K562 (cell line): ENCODE data around the gene HOXB7. TPM values are rescaled to one million over a fixed set of nuclear protein-coding genes. Genes with fewer than 3 reads are reported as not detected.

ENCODE experiments used
- ATAC-seq: fragments of 200-7000 bp; cut with Tn5 transposase; 3 replicates; pipeline ENCODE4 v1.9.1; 2020; ENCODE audit warnings: moderate library complexity
- BruUV-seq: library from RNA; stranded (reverse); fragments of 400-500 nt; replicated peaks from 2 replicates; lab custom pipeline; 2021; lab: Mats Ljungman, UMichigan
- CTCF ChIA-PET: fragments of 300-600 bp; formaldehyde crosslinking; extraction: SDS; loops from one replicate; lab custom pipeline; 2021; ENCODE audit warnings: low intra/inter-chr PET ratio; lab: Yijun Ruan, JAX
- POLR2A ChIA-PET: fragments of 300-600, 350-650 bp; sonication (Branson Sonifier 250); formaldehyde crosslinking; extraction: SDS; loops from one replicate; lab custom pipeline; 2021; ENCODE audit warnings: antibody characterized with exemption, inconsistent platforms; lab: Yijun Ruan, JAX
- DNase-seq, 4 experiments: peaks; one replicate each; pipeline versions ENCODE4 v3.0.0 to v3.0.0-alpha.2; 2011 to 2018; ENCODE audit warnings: low spot score in 3 of 4, mixed read lengths in 3 of 4; ENCODE audit errors: extremely low read depth in 1 of 4
- FAIRE-seq: peaks from 2 replicates; lab custom pipeline; 2011; peaks lifted over from hg19 to GRCh38; lab: Jason Lieb, UNC
- H2AFZ ChIP-seq: 2 replicates; pipeline ENCODE4 v1.6.0; 2011; ENCODE audit warnings: low read depth, low read length, control low read depth, inconsistent platforms
- H3K27ac ChIP-seq: fragments of 200-600 bp; 3 replicates; pipeline ENCODE4 v1.8.0; 2011; ENCODE audit warnings: low read depth, mild to moderate bottlenecking, control low read depth, inconsistent platforms, low read length, moderate library complexity, mixed read lengths; ENCODE audit errors: extremely low read depth
- H3K27me3 ChIP-seq, 2 experiments: fragments of 300-600 bp in 1 of 2; 2 replicates in 1 of 2; 3 replicates in 1 of 2; pipeline versions ENCODE4 v1.6.0 to v1.8.0; 2011; ENCODE audit warnings: inconsistent platforms in 2 of 2, low read length in 2 of 2, mild to moderate bottlenecking in 1 of 2, mixed read lengths in 1 of 2, moderate library complexity in 1 of 2; ENCODE audit not compliant: control insufficient read depth in 2 of 2, insufficient read depth in 2 of 2
- H3K36me3 ChIP-seq: fragments of 300-600 bp; 3 replicates; pipeline ENCODE4 v1.8.0; 2011; ENCODE audit warnings: mild to moderate bottlenecking, low read length, inconsistent platforms; ENCODE audit not compliant: control insufficient read depth, insufficient read depth
- H3K4me1 ChIP-seq, 2 experiments: fragments of 200-600 bp in 1 of 2; replicated peaks in 1 of 2; 2 replicates in 1 of 2; 3 replicates in 1 of 2; pipeline versions ENCODE4 v1.5.1 to v1.8.0; 2011; ENCODE audit warnings: inconsistent platforms in 2 of 2, low read length in 2 of 2, mild to moderate bottlenecking in 1 of 2, mixed read lengths in 1 of 2, moderate library complexity in 1 of 2; ENCODE audit not compliant: control insufficient read depth in 2 of 2, insufficient read depth in 2 of 2
- H3K4me2 ChIP-seq: 2 replicates; pipeline ENCODE4 v1.6.1; 2011; ENCODE audit warnings: low read length, control low read depth, inconsistent platforms, mixed read lengths; ENCODE audit not compliant: insufficient read depth
- H3K4me3 ChIP-seq: fragments of 200-600 bp; sonication (generic), shearing (Covaris generic); 2 replicates; pipeline ENCODE4 v1.5.1; 2016; ENCODE audit warnings: control low read depth, inconsistent platforms
- H3K79me2 ChIP-seq: fragments of 200-600 bp; 3 replicates; pipeline ENCODE4 v1.8.0; 2011; ENCODE audit warnings: low read length, inconsistent platforms; ENCODE audit not compliant: control insufficient read depth, insufficient read depth
- H3K9ac ChIP-seq, 2 experiments: 2 replicates each; pipeline versions ENCODE4 v1.6.0 to v1.6.1; 2011; ENCODE audit warnings: low read depth in 2 of 2, low read length in 2 of 2, control low read depth in 1 of 2, inconsistent platforms in 1 of 2, mild to moderate bottlenecking in 1 of 2, mixed read lengths in 1 of 2; ENCODE audit not compliant: insufficient read depth in 1 of 2
- H3K9me1 ChIP-seq: one replicate; pipeline ENCODE4 v1.6.0; 2011; ENCODE audit warnings: inconsistent platforms, mild to moderate bottlenecking, low read length, moderate library complexity; ENCODE audit not compliant: control insufficient read depth, insufficient read depth
- H3K9me3 ChIP-seq: replicated peaks from 2 replicates; pipeline ENCODE4 v1.5.1; 2011; ENCODE audit warnings: low read depth, low read length, inconsistent platforms; ENCODE audit not compliant: control insufficient read depth, insufficient read depth
- H4K20me1 ChIP-seq: replicated peaks from 2 replicates; pipeline ENCODE4 v1.6.1; 2011; ENCODE audit warnings: low read length, inconsistent platforms, mixed read lengths; ENCODE audit not compliant: control insufficient read depth, insufficient read depth
- ATF7 ChIP-seq: fragments of 450-650 bp; IDR thresholded peaks from 2 replicates; pipeline ENCODE4 v1.7.1; 2014; ENCODE audit warnings: mild to moderate bottlenecking, moderate library complexity
- C11orf30 ChIP-seq: fragments of 450-650 bp; IDR thresholded peaks from 2 replicates; pipeline ENCODE4 v1.6.1; 2016; ENCODE audit warnings: low read depth, mild to moderate bottlenecking
- CXXC5 ChIP-seq: fragments of 250-450 bp; sonication (Bioruptor Pico); IDR thresholded peaks from 2 replicates; pipeline ENCODE4 v1.8.0; 2022; ENCODE audit warnings: inconsistent platforms, mild to moderate bottlenecking, moderate library complexity
- GATAD2A ChIP-seq: fragments of 450-650 bp; IDR thresholded peaks from 2 replicates; pipeline ENCODE4 v1.6.1; 2017
- KLF16 ChIP-seq: IDR thresholded peaks from 2 replicates; pipeline ENCODE4 v1.6.1; 2016; ENCODE audit warnings: antibody characterized with exemption
- MEF2D ChIP-seq: conservative IDR thresholded peaks from 2 replicates; pipeline ENCODE4 v1.6.1; 2016; ENCODE audit warnings: low read depth, missing genetic modification characterization, missing compliant biosample characterization
- SMC3 ChIP-seq: conservative IDR thresholded peaks from 2 replicates; pipeline ENCODE4 v1.6.1; 2011; ENCODE audit warnings: low read depth, low read length, improper control_type of control experiment; ENCODE audit not compliant: insufficient read depth
- TOE1 ChIP-seq, 2 experiments: fragments of 450-650 bp in 1 of 2; sonication (generic) in 1 of 2; formaldehyde crosslinking in 1 of 2; IDR thresholded peaks; 2 replicates each; pipeline versions ENCODE4 v1.7.1 to v1.8.0; 2016 to 2022; ENCODE audit warnings: borderline replicate concordance in 2 of 2, mild to moderate bottlenecking in 2 of 2, antibody characterized with exemption in 1 of 2, inconsistent platforms in 1 of 2, low read depth in 1 of 2, missing genetic modification reagents in 1 of 2, moderate library complexity in 1 of 2
- U2AF1 ChIP-seq: fragments of 200-400 bp; formaldehyde crosslinking; optimal IDR thresholded peaks from 2 replicates; pipeline ENCODE3; 2017; ENCODE audit warnings: mild to moderate bottlenecking, low read depth, low read length, moderate library complexity
- YY1 ChIP-seq, 3 experiments: IDR thresholded peaks; 2 replicates each; pipeline ENCODE4 v1.6.1; 2011; ENCODE audit warnings: low read length in 2 of 3, mild to moderate bottlenecking in 2 of 3, moderate library complexity in 2 of 3, borderline replicate concordance in 1 of 3, control low read depth in 1 of 3, low read depth in 1 of 3; ENCODE audit not compliant: insufficient read depth in 3 of 3, insufficient replicate concordance in 2 of 3, control insufficient read depth in 1 of 3, insufficient read length in 1 of 3; ENCODE audit errors: extremely low read depth in 1 of 3
- ZNF764 ChIP-seq: fragments of 250-450 bp; sonication (Bioruptor Pico); IDR thresholded peaks from 2 replicates; pipeline ENCODE4 v1.4.0; 2020; ENCODE audit warnings: low read depth, mild to moderate bottlenecking, moderate library complexity
- WGBS: fragments of 100-300 bp; shearing (Covaris generic); methylation state at CpG from one replicate; pipeline ENCODE4 v1.1.6; 2016; ENCODE audit warnings: low coverage, mixed read lengths; ENCODE audit not compliant: insufficient coverage; ENCODE audit errors: missing lambda C conversion rate; 5-methylcytosine and 5-hydroxymethylcytosine counted together
- in situ Hi-C: fragments of 300-500 bp; cut with MboI; formaldehyde crosslinking; loops from 4 replicates; pipeline ENCODE4 v1.15.0; 2018; ENCODE audit warnings: inconsistent platforms, mixed read lengths
- intact Hi-C: fragments of 100-400 bp; cut with micrococcal nuclease; formaldehyde crosslinking; loops from 2 replicates; pipeline ENCODE4 v1.14.2; 2022
- polyA plus RNA-seq, 8 experiments: library from polyadenylated mRNA; depleted of rRNA in 4 of 8; stranded (reverse) in 5 of 8; unstranded in 3 of 8; fragments of >200 nt; fragmentation: Nextera tagmentation in 2 of 8; fragmentation: Illumina TruSeq in 1 of 8; extraction: Ambion mirVana in 2 of 8; extraction: Trizol in 1 of 8; gene quantifications; 2 replicates each; pipeline versions ENCODE4 v1.2.1 to v1.2.3, GENCODE V29; 2011 to 2014; ENCODE audit warnings: inconsistent platforms in 1 of 8, missing spikeins in 1 of 8
- total RNA-seq, 7 experiments: library from RNA; depleted of rRNA in 6 of 7; stranded (reverse); fragments of >200 nt in 6 of 7; fragmentation: Illumina TruSeq in 2 of 7; extraction: Trizol in 2 of 7; gene quantifications; 2 replicates each; pipeline versions ENCODE4 v1.2.1 to v1.2.3, GENCODE V29; 2011 to 2021; ENCODE audit warnings: low replicate concordance in 1 of 7
- TF ChIP-seq, protein P1 (sequence below), 2 experiments: fragments of 450-650 bp; conservative IDR thresholded peaks; 2 replicates each; pipeline ENCODE4 v1.6.1; 2017; ENCODE audit warnings: mild to moderate bottlenecking in 2 of 2, moderate library complexity in 2 of 2
- TF ChIP-seq, protein P2 (sequence below): sonication (generic); IDR thresholded peaks from 2 replicates; pipeline ENCODE4 v1.6.1; 2016
- TF ChIP-seq, protein P3 (sequence below): sonication (generic); formaldehyde crosslinking; IDR thresholded peaks from 2 replicates; pipeline ENCODE4 v1.8.1; 2023; ENCODE audit warnings: mild to moderate bottlenecking, missing genetic modification reagents, moderate library complexity

HOXB7 gene
- total and polyA plus RNA-seq, 9 of the 15 experiments (the other 6 are each of a cell fraction or from before 2014, with no cell fraction given) = 5.5 to 16.7 (median 8.3) TPM

DNA sequence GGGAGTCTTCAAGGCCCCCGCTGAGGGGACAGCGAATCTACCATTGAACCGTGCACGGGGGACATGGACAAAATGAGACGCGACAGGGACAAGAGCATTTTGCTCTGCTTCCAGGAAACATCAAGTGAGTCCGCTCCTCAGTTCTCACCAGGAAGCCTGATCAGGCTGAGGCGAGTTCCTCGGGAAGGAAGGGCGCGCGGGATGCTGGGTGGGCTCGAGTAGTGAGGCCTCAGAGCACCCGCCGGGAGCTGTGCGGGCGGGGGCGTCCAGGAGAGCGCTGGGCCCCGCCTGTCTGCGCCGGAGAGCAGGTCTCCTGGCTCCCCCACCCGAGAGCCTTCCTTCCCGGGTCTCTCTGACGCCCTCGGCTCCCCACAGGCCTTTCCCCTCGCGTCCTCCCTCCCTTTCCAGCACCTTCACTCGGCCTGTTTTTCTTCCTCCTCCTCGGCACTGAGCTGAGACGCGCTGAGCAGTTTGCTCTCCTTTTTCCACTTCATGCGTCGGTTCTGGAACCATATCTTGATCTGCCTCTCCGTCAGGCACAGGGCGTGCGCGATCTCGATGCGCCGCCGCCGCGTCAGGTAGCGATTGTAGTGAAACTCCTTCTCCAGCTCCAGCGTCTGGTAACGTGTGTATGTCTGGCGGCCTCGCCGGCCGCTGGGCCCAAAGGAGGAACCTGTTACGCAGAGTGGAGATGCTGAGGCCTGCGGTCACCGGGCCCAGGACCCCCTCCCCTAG, 14.7 kb downstream of the HOXB7 start (continued):
- no peak for TF ChIP-seq YY1 (IDR thresholded peaks at IDR 0.05; ENCODE audit: borderline replicate concordance in 1 of 3, control insufficient read depth in 1 of 3, extremely low read depth in 1 of 3, insufficient read depth in 3 of 3, insufficient read length in 1 of 3, insufficient replicate concordance in 2 of 3, low read depth in 1 of 3, low read length in 2 of 3)
- no peak for TF ChIP-seq C11orf30
- TF ChIP-seq SMC3 = no peak

DNA sequence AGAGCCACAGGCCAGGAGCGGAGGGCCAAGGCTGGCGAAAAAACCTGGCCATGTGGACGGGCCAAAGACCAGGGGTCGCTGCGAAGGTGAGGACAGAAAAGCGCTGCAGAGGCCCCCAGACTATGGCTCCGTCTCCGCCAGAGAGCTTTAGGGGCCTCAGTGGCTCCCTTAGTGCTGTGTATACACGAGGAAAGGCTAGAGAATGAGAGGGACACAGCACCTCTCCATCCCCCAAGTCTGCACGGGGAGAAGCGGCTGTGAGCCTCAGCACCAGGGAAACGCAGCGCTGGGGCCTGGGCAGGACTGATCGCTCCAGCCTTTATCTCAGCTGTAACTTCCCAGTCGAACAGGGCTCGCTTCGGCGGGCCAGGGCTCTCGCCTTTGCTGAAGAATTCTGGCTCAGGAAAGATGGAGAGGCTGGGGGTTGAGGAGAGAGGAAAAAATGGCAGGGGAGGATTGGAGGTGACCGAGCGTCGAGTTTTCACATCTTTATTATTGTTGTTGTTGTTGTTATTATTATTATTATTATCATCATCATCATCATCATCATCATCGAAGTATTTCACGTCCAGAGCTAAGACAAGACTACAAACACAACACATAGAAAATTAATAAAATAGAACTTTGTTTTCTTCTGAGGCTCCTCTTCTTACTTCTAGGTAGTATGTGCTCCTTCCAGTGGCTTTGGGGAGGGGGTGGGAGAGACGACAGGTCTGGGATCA, 15.4 kb downstream of the HOXB7 start:
- H3K4me2 ChIP-seq = no peak overlapping the region
- H3K79me2 ChIP-seq = peaks cover 20% of the 10 kb centered on the region
- POLR2A ChIA-PET = interaction anchor here (0.7 kb wide), 1 partner anchor 67 kb away, joined by 3 read pairs; no protein-coding TSS in a partner anchor
- intact Hi-C loops = no loop called here
- H2AFZ ChIP-seq = no peak overlapping the region
- FAIRE-seq (no peak), ATAC-seq (no peak), DNase-seq (no peak)
- H3K9me3 ChIP-seq = no peaks in the 10 kb centered on the region
- H3K27ac ChIP-seq = no peak overlapping the region
- CTCF ChIA-PET = interaction anchor here (0.5 kb wide), 2 partner anchors 380 to 706 kb away, joined by 3 to 5 read pairs; no protein-coding TSS in a partner anchor
- H3K27me3 ChIP-seq = no peaks in the 10 kb centered on the region
- no peak overlapping the region for H3K4me3 ChIP-seq
- in situ Hi-C loops = no loop called here
- 81% methylated on average over 22 of the region's 25 CpGs for WGBS
- H3K9me1 ChIP-seq = no peaks in the 10 kb centered on the region
- no peaks in the 10 kb centered on the region for H4K20me1 ChIP-seq
- H3K36me3 ChIP-seq = no peaks in the 10 kb centered on the region; the same call in 2 of the 3 replicates
- H3K4me1 ChIP-seq = peaks cover 20 to 49% of the 10 kb centered on the region in 2 experiments
- no peak overlapping the region for H3K9ac ChIP-seq
- BruUV-seq = no TSS peak
- TF ChIP-seq, protein P1, sequence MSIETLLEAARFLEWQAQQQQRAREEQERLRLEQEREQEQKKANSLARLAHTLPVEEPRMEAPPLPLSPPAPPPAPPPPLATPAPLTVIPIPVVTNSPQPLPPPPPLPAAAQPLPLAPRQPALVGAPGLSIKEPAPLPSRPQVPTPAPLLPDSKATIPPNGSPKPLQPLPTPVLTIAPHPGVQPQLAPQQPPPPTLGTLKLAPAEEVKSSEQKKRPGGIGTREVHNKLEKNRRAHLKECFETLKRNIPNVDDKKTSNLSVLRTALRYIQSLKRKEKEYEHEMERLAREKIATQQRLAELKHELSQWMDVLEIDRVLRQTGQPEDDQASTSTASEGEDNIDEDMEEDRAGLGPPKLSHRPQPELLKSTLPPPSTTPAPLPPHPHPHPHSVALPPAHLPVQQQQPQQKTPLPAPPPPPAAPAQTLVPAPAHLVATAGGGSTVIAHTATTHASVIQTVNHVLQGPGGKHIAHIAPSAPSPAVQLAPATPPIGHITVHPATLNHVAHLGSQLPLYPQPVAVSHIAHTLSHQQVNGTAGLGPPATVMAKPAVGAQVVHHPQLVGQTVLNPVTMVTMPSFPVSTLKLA (conservative IDR thresholded peaks at IDR 0.05) = no peak
- TF ChIP-seq GATAD2A (no peak), ZNF764 (CRISPR knock-in tag) (no peak), MEF2D (tag) (no peak), U2AF1 (no peak), KLF16 (no peak), CXXC5 (CRISPR knock-in tag) (no peak), ATF7 (no peak), TOE1 (IDR thresholded peaks at IDR 0.05; ENCODE audit: borderline replicate concordance) (no peak), TOE1 (CRISPR knock-in tag; IDR thresholded peaks at IDR 0.05; ENCODE audit: borderline replicate concordance, low read depth) (no peak)
- TF ChIP-seq, protein P2, sequence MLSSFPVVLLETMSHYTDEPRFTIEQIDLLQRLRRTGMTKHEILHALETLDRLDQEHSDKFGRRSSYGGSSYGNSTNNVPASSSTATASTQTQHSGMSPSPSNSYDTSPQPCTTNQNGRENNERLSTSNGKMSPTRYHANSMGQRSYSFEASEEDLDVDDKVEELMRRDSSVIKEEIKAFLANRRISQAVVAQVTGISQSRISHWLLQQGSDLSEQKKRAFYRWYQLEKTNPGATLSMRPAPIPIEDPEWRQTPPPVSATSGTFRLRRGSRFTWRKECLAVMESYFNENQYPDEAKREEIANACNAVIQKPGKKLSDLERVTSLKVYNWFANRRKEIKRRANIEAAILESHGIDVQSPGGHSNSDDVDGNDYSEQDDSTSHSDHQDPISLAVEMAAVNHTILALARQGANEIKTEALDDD = no peak
- TF ChIP-seq, protein P3, sequence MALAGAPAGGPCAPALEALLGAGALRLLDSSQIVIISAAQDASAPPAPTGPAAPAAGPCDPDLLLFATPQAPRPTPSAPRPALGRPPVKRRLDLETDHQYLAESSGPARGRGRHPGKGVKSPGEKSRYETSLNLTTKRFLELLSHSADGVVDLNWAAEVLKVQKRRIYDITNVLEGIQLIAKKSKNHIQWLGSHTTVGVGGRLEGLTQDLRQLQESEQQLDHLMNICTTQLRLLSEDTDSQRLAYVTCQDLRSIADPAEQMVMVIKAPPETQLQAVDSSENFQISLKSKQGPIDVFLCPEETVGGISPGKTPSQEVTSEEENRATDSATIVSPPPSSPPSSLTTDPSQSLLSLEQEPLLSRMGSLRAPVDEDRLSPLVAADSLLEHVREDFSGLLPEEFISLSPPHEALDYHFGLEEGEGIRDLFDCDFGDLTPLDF (CRISPR knock-in tag) = no peak
